ENCODE results near the gene UBE4B.

UBE4B gene

DNA sequence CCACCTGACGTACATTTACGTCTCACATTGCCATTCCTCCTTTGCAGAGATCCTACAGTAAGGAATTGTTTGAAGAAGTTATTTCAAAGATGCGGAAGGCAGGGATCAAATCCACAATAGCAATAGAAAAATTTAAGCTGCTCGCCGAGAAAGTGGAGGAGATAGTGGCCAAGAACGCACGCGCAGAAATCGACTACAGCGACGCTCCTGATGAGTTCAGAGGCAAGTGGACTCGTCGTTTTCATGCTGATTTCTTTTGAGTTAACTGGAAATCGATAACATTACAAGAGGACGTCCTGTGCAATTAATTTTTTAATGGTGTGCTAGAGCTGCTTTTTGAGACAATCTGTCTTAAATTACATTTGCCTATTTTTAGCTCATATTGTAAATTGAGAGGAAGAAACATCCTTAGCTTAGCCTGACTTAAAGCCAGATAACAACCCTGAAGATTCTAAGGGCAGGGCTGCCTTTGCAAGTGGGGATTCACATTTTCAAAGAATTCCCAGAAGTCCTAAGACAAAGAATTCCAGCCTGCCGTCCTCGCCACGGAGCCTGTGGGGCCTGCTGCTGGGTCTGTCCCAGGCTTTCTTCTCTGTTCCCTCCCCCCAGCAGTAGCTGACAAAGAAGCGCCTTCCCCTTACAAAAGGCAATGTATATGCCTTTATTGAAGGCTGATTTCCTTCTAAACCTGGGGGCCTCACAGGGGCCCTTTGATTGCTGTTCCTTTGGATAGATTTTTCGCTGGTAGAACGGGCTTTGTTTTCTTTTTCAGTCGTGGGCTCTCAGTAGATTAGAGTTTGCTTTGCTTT lies 146.0 kb downstream of the UBE4B start:
- Mint-ChIP-seq H3K9me3 (peaks cover 6% of the 10 kb centered on the region), H3K27ac (ENCODE audit: low read depth) (no peak overlapping the region), H3K4me3 (no peak overlapping the region), H3K4me1 (no peaks in the 10 kb centered on the region), H3K36me3 (ENCODE audit: insufficient read depth) (peaks cover 18% of the 10 kb centered on the region), H3K27me3 (no peaks in the 10 kb centered on the region)
- DNase-seq (ENCODE audit: low spot score in 2 of 2) (no peak), ATAC-seq (replicated peaks; ENCODE audit: extremely low read depth, poor library complexity, severe bottlenecking) (no peak)

DNA sequence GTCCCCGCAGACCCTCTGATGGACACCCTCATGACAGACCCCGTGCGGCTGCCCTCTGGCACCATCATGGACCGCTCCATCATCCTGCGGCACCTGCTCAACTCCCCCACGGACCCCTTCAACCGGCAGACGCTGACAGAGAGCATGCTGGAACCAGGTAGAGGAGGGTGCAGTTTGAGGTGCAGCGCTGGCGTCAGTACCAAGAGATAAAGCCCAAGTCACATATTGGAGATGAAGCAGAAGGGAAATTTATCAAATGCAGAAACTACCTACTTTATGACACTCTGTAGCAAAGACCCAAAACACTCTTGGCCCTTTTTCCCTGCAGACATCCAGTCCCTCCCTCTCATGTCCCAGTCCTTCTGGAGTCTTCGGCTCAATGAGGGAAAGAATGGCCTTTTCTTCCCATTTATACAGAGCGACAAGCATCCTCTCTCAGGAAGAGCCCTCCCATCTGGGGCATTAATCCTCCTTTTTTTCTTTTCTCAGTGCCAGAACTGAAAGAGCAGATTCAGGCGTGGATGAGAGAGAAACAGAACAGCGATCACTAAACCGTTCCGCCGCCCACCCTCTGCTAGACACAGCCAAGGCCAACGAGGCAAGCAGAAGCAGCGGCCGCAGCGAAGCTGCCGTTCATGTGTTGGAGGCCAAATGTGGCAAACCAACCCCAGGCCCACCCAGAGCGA lies 146.8 kb downstream of the UBE4B start:
- Mint-ChIP-seq H3K27ac (ENCODE audit: low read depth) (no peak overlapping the region), H3K36me3 (ENCODE audit: insufficient read depth) (peaks cover 18% of the 10 kb centered on the region), H3K9me3 (peaks cover 6% of the 10 kb centered on the region), H3K27me3 (no peaks in the 10 kb centered on the region), H3K4me1 (no peaks in the 10 kb centered on the region), H3K4me3 (no peak overlapping the region)
- ATAC-seq (replicated peaks; ENCODE audit: extremely low read depth, poor library complexity, severe bottlenecking) (no peak), DNase-seq (ENCODE audit: low spot score in 2 of 2) (no peak)

DNA sequence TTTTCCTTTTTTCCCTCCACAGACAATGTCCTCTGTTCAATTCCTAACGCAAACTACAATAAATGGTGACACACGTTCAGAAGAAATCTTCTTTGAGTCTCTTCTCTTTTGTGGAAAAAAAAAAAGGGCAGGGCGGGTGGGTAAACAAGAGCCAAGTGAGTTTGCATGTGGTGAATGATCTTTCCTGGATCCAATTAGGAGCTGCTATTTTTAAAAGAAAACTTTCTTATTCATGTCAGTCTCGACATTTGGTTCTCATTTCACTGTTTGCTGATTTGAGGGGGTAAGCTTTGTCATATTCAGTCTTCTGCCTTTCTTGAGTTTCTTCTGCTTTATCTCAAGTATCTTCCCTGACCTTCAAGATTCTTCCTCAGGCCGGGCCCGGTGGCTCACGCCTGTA lies 148.4 kb downstream of the UBE4B start:
- peaks cover under 1% of the 10 kb centered on the region for H3K9me3 Mint-ChIP-seq
- no peak overlapping the region for H3K27ac Mint-ChIP-seq (ENCODE audit: low read depth)
- no peak for DNase-seq (ENCODE audit: low spot score in 2 of 2)
- H3K4me1 Mint-ChIP-seq = no peaks in the 10 kb centered on the region
- H3K27me3 Mint-ChIP-seq = no peaks in the 10 kb centered on the region
- no peak for ATAC-seq (replicated peaks; ENCODE audit: extremely low read depth, poor library complexity, severe bottlenecking)
- no peak overlapping the region for H3K4me3 Mint-ChIP-seq
- peaks cover 16% of the 10 kb centered on the region for H3K36me3 Mint-ChIP-seq (ENCODE audit: insufficient read depth)

- Mint-ChIP-seq H3K4me3 (no peak overlapping the region), H3K9me3 (no peaks in the 10 kb centered on the region), H3K36me3 (ENCODE audit: insufficient read depth) (peaks cover 8% of the 10 kb centered on the region), H3K4me1 (no peaks in the 10 kb centered on the region), H3K27ac (ENCODE audit: low read depth) (no peak overlapping the region), H3K27me3 (no peaks in the 10 kb centered on the region)
- DNase-seq (ENCODE audit: low spot score in 2 of 2) = no peak
- ATAC-seq (replicated peaks; ENCODE audit: extremely low read depth, poor library complexity, severe bottlenecking) = no peak
These were observed 153.0 kb downstream of the UBE4B start for GRCh38 chr1:10185759-10186158.

GRCh38 chr1:10186331-10187025 lies 153.7 kb downstream of the UBE4B start:
- H3K4me1 Mint-ChIP-seq = no peaks in the 10 kb centered on the region

GRCh38 chr1:10187026-10187334 lies 154.2 kb downstream of the UBE4B start:
- Mint-ChIP-seq H3K4me3 (no peak overlapping the region), H3K27me3 (no peaks in the 10 kb centered on the region), H3K27ac (ENCODE audit: low read depth) (no peak overlapping the region), H3K9me3 (no peaks in the 10 kb centered on the region), H3K36me3 (ENCODE audit: insufficient read depth) (peaks cover 5% of the 10 kb centered on the region), H3K4me1 (no peaks in the 10 kb centered on the region)
- ATAC-seq (replicated peaks; ENCODE audit: extremely low read depth, poor library complexity, severe bottlenecking) (no peak), DNase-seq (ENCODE audit: low spot score in 2 of 2) (no peak)

More at GRCh38 chr1:10186331-10187025, 153.7 kb downstream of the UBE4B start:
- Mint-ChIP-seq H3K4me3 (no peak overlapping the region), H3K27ac (ENCODE audit: low read depth) (no peak overlapping the region), H3K9me3 (no peaks in the 10 kb centered on the region), H3K27me3 (no peaks in the 10 kb centered on the region), H3K36me3 (ENCODE audit: insufficient read depth) (peaks cover 5% of the 10 kb centered on the region)
- DNase-seq (ENCODE audit: low spot score in 2 of 2) = no peak
- no peak for ATAC-seq (replicated peaks; ENCODE audit: extremely low read depth, poor library complexity, severe bottlenecking)

DNA sequence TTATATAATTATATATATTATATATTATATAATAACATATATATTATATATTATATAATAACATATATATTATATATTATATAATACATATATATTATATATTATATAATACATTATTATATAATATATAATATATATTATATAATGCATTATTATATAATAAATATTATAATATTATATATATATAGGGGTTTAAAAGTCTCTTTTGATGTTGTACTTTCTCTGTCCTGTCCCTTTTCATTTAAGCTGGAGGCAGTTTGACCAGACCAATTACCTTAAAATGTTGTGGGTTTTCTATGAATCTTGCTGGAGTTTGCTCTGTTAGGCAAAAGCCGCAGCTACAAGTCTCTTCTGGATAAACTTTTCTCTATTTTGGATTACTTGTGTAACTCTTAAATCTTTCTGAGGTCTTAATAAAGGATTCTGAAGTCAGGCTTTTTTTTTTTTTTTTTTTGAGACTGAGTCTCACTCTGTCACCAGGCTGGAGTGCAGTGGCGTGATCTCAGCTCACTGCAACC lies 155.4 kb downstream of the UBE4B start:
- Mint-ChIP-seq H3K4me3 (no peak overlapping the region), H3K27ac (ENCODE audit: low read depth) (no peak overlapping the region), H3K27me3 (no peaks in the 10 kb centered on the region), H3K36me3 (ENCODE audit: insufficient read depth) (peaks cover 2% of the 10 kb centered on the region), H3K4me1 (no peaks in the 10 kb centered on the region), H3K9me3 (no peaks in the 10 kb centered on the region)
- ATAC-seq (replicated peaks; ENCODE audit: extremely low read depth, poor library complexity, severe bottlenecking) (no peak), DNase-seq (ENCODE audit: low spot score in 2 of 2) (no peak)

- Mint-ChIP-seq H3K36me3 (ENCODE audit: insufficient read depth) (peaks cover 4% of the 10 kb centered on the region), H3K9me3 (no peaks in the 10 kb centered on the region), H3K4me1 (no peaks in the 10 kb centered on the region), H3K27ac (ENCODE audit: low read depth) (no peak overlapping the region), H3K4me3 (no peak overlapping the region), H3K27me3 (peaks cover 9% of the 10 kb centered on the region)
- no peak for DNase-seq (ENCODE audit: low spot score in 2 of 2)
- peak; percentile 19 for ATAC-seq (replicated peaks; ENCODE audit: extremely low read depth, poor library complexity, severe bottlenecking)
These were observed 156.9 kb downstream of the UBE4B start for GRCh38 chr1:10189659-10190058.

DNA sequence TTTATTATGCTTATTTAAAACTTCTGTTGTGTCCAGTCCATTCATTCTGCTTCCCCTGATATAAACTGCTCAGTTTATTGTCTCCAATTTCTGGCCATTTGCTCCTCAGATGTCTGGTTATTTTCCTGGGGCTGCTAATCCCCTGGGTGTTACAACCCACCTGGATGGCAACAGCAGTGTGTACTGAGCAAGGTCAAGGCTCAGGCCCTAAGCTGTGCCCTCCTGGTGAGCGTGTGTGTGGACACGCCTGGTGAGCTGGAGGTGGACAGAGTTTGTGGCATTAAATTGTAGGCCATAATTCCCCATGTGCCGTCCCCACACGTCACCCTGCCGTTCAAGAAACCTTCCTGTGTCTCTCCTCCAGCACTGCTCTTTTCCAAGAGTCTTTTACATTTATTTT lies 159.5 kb downstream of the UBE4B start:
- Mint-ChIP-seq H3K27me3 (peaks cover 10% of the 10 kb centered on the region), H3K4me1 (no peaks in the 10 kb centered on the region), H3K4me3 (no peak overlapping the region), H3K9me3 (no peaks in the 10 kb centered on the region), H3K27ac (ENCODE audit: low read depth) (no peak overlapping the region), H3K36me3 (ENCODE audit: insufficient read depth) (peaks cover 2% of the 10 kb centered on the region)
- no peak for DNase-seq (ENCODE audit: low spot score in 2 of 2)
- ATAC-seq (replicated peaks; ENCODE audit: extremely low read depth, poor library complexity, severe bottlenecking) = no peak

DNA sequence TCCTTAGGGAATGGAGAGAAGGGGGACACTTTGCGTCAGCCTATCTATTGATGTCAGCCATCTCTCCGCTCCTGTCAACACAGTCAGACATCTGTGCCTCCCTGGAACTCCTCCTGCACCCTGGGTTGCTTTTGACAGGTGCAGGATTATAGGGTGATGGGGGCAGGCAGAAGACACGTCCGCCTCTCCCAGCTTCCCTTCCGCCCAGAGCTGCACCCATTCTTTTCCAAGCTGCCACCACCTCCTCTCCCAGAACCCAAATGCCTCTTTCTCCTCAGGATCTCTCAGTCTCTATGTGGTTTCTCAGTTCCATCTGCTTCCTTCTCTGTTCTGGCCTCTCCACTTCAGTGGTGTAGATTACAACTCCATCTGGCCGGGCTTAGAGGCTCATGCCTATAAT lies 160.5 kb downstream of the UBE4B start:
- no peak overlapping the region for H3K4me3 Mint-ChIP-seq
- ATAC-seq (replicated peaks; ENCODE audit: extremely low read depth, poor library complexity, severe bottlenecking) = no peak
- no peak for DNase-seq (ENCODE audit: low spot score in 2 of 2)

GRCh38 chr1:10195570-10195969 lies 162.8 kb downstream of the UBE4B start:
- Mint-ChIP-seq H3K4me1 (no peaks in the 10 kb centered on the region), H3K9me3 (no peaks in the 10 kb centered on the region), H3K27ac (ENCODE audit: low read depth) (no peak overlapping the region), H3K27me3 (peaks cover 10% of the 10 kb centered on the region), H3K4me3 (no peak overlapping the region), H3K36me3 (ENCODE audit: insufficient read depth) (peaks cover 2% of the 10 kb centered on the region)
- DNase-seq (ENCODE audit: low spot score in 2 of 2) (no peak), ATAC-seq (replicated peaks; ENCODE audit: extremely low read depth, poor library complexity, severe bottlenecking) (no peak)

More for the DNA sequence above, 160.5 kb downstream of the UBE4B start:
- Mint-ChIP-seq H3K4me1 (no peaks in the 10 kb centered on the region), H3K27ac (ENCODE audit: low read depth) (no peak overlapping the region), H3K36me3 (ENCODE audit: insufficient read depth) (peaks cover 2% of the 10 kb centered on the region), H3K9me3 (no peaks in the 10 kb centered on the region), H3K27me3 (peaks cover 10% of the 10 kb centered on the region)

GRCh38 chr1:10196976-10197375 lies 164.2 kb downstream of the UBE4B start:
- DNase-seq (ENCODE audit: low spot score in 2 of 2) (no peak), ATAC-seq (replicated peaks; ENCODE audit: extremely low read depth, poor library complexity, severe bottlenecking) (no peak)
- Mint-ChIP-seq H3K36me3 (ENCODE audit: insufficient read depth) (peaks cover 2% of the 10 kb centered on the region), H3K4me1 (no peaks in the 10 kb centered on the region), H3K9me3 (no peaks in the 10 kb centered on the region), H3K4me3 (no peak overlapping the region), H3K27ac (ENCODE audit: low read depth) (no peak overlapping the region), H3K27me3 (peaks cover 10% of the 10 kb centered on the region)

Measured in central memory CD8-positive, alpha-beta T cell (primary cell).